B cell (primary cell): ENCODE results near the gene UPF3B. TPM values are rescaled to one million over a fixed set of nuclear protein-coding genes. Genes with fewer than 3 reads are reported as not detected.
"Not testable (repeated sequence)": the region's sequence is repeated elsewhere in the genome, so short reads cannot be mapped to it uniquely, and the experiment has no call there.

Experiments used
- ATAC-seq: fragments of 200-7000 bp; cut with Tn5 transposase; one replicate; pipeline ENCODE4 v1.10.0; 2021; ENCODE audit warnings: low read depth, mild to moderate bottlenecking, moderate number of reproducible peaks, moderate library complexity
- CTCF ChIA-PET: fragments of 350-600 bp; sonication (Branson Sonifier 250); formaldehyde crosslinking; loops from one replicate; lab custom pipeline; 2021; ENCODE audit warnings: antibody characterized with exemption, inconsistent platforms; lab: Charles Lee
- POLR2A ChIA-PET: fragments of 350-600 bp; sonication (Branson Sonifier 250); formaldehyde crosslinking; loops from one replicate; lab custom pipeline; 2021; ENCODE audit warnings: antibody characterized with exemption; lab: Charles Lee
- DNase-seq: peaks from one replicate; pipeline ENCODE4 v3.0.0; 2013
- H2AFZ ChIP-seq: 2 replicates; pipeline ENCODE4 v1.6.1; 2012; ENCODE audit warnings: mild to moderate bottlenecking, low read depth, low read length; ENCODE audit not compliant: insufficient read depth, poor library complexity, severe bottlenecking
- H3K27ac ChIP-seq, 2 donors: 1 replicate in 1 of 2; 2 replicates in 1 of 2; pipeline ENCODE4 v1.5.1; 2012 to 2013; ENCODE audit warnings: low read length in 2 of 2, mild to moderate bottlenecking in 2 of 2, moderate library complexity in 1 of 2
- H3K27me3 ChIP-seq, 4 experiments: fragments of 200-600 bp in 1 of 4; sonication (generic) in 1 of 4; replicated peaks in 1 of 4; 1 replicate in 2 of 4; 2 replicates in 2 of 4; pipeline versions ENCODE4 v1.6.1 to v1.7.0; 2013 to 2016; ENCODE audit warnings: low read length in 3 of 4, mild to moderate bottlenecking in 2 of 4, mixed read lengths in 1 of 4, moderate library complexity in 1 of 4; ENCODE audit not compliant: insufficient read depth in 4 of 4, control insufficient read depth in 3 of 4; ENCODE audit errors: control extremely low read depth in 1 of 4
- H3K36me3 ChIP-seq, 2 experiments: replicated peaks in 1 of 2; 1 replicate in 1 of 2; 2 replicates in 1 of 2; pipeline versions ENCODE4 v1.6.1 to v1.7.1; 2013; ENCODE audit warnings: low read length in 1 of 2; ENCODE audit not compliant: insufficient read depth in 2 of 2, control insufficient read depth in 1 of 2; ENCODE audit errors: control extremely low read depth in 1 of 2, extremely low read depth in 1 of 2
- H3K4me1 ChIP-seq, 2 donors: fragments of 200-600 bp in 1 of 2; sonication (generic) in 1 of 2; 1 replicate in 1 of 2; 2 replicates in 1 of 2; pipeline versions ENCODE4 v1.5.1 to v1.6.1; 2013 to 2017; ENCODE audit warnings: low read length in 2 of 2; ENCODE audit not compliant: control insufficient read depth in 2 of 2, insufficient read depth in 2 of 2
- H3K4me2 ChIP-seq: replicated peaks from 2 replicates; pipeline ENCODE3; 2012; ENCODE audit warnings: mild to moderate bottlenecking, low read depth, low read length; ENCODE audit not compliant: poor library complexity, severe bottlenecking
- H3K4me3 ChIP-seq, 5 experiments: fragments of 200-600 bp in 1 of 5; sonication (generic) in 1 of 5; 1 replicate in 3 of 5; 2 replicates in 2 of 5; pipeline versions ENCODE4 v1.5.1 to v1.7.0; 2011 to 2016; ENCODE audit warnings: low read length in 4 of 5, mild to moderate bottlenecking in 4 of 5, low read depth in 2 of 5, control low read depth in 1 of 5, moderate library complexity in 1 of 5; ENCODE audit not compliant: insufficient read depth in 1 of 5; ENCODE audit errors: control extremely low read depth in 1 of 5, extremely low read depth in 1 of 5
- H3K79me2 ChIP-seq: fragments of 200-600 bp; sonication (generic); one replicate; pipeline ENCODE4 v1.6.0; 2016; ENCODE audit warnings: low read length; ENCODE audit not compliant: control insufficient read depth, insufficient read depth
- H3K9ac ChIP-seq: fragments of 200-600 bp; sonication (generic); 2 replicates; pipeline ENCODE4 v1.6.1; 2017; ENCODE audit warnings: mild to moderate bottlenecking, low read length, moderate library complexity
- H3K9me3 ChIP-seq, 3 donors: one replicate each; pipeline versions ENCODE4 v1.6.1 to v1.7.1; 2013; ENCODE audit warnings: low read length in 2 of 3; ENCODE audit not compliant: control insufficient read depth in 2 of 3, insufficient read depth in 1 of 3; ENCODE audit errors: control extremely low read depth in 1 of 3
- H4K20me1 ChIP-seq: 2 replicates; pipeline ENCODE4 v1.6.0; 2012; ENCODE audit warnings: mild to moderate bottlenecking, low read length; ENCODE audit not compliant: insufficient read depth, control insufficient read depth, poor library complexity, severe bottlenecking
- H3K27ac Mint-ChIP-seq: one replicate; pipeline ENCODE4 v1.8.0; 2021; ENCODE audit warnings: mixed read lengths
- H3K27me3 Mint-ChIP-seq: one replicate; pipeline ENCODE4 v1.8.0; 2021; ENCODE audit warnings: mixed read lengths
- H3K4me1 Mint-ChIP-seq: one replicate; pipeline ENCODE4 v1.8.0; 2021; ENCODE audit warnings: mixed read lengths
- H3K4me3 Mint-ChIP-seq: one replicate; pipeline ENCODE4 v1.8.0; 2021; ENCODE audit warnings: mixed read lengths
- H3K9me3 Mint-ChIP-seq: one replicate; pipeline ENCODE4 v1.8.0; 2022; ENCODE audit warnings: mixed read lengths; ENCODE audit not compliant: insufficient read depth
- EZH2 ChIP-seq: IDR thresholded peaks from 2 replicates; pipeline ENCODE4 v1.6.1; 2012; ENCODE audit warnings: borderline replicate concordance, low read depth, mild to moderate bottlenecking, moderate library complexity, low read length; ENCODE audit not compliant: insufficient read depth, poor library complexity, severe bottlenecking
- WGBS: methylation state at CpG from one replicate; pipeline ENCODE4 v1.1.5; 2013; ENCODE audit warnings: missing lambda C conversion rate; ENCODE audit not compliant: insufficient coverage; 5-methylcytosine and 5-hydroxymethylcytosine counted together
- intact Hi-C: fragments of 100-400 bp; cut with micrococcal nuclease; formaldehyde crosslinking; loops from one replicate; pipeline ENCODE4 v1.10.0; 2022
- polyA plus RNA-seq: library from polyadenylated mRNA; depleted of rRNA; stranded (reverse); fragments of >200 nt; gene quantifications from 2 replicates; pipeline ENCODE4 v1.2.3, GENCODE V29; 2012
- total RNA-seq, 2 donors: library from RNA; stranded (reverse); fragments of 120-200 nt in 1 of 2; gene quantifications; 1 replicate in 1 of 2; 2 replicates in 1 of 2; pipeline versions ENCODE4 v1.2.3 to v1.2.4, GENCODE V29; 2013 to 2022
- TF ChIP-seq, protein P1 (sequence below): fragments of 200-600 bp; IDR thresholded peaks from one replicate; pipeline ENCODE4 v1.8.0; 2022; ENCODE audit warnings: antibody characterized with exemption, mild to moderate bottlenecking

The UPF3B gene
- total and polyA plus RNA-seq, 2 donors (not counting 1 experiment from before 2014, with no cell fraction given): 3.6 to 22.1 TPM

DNA sequence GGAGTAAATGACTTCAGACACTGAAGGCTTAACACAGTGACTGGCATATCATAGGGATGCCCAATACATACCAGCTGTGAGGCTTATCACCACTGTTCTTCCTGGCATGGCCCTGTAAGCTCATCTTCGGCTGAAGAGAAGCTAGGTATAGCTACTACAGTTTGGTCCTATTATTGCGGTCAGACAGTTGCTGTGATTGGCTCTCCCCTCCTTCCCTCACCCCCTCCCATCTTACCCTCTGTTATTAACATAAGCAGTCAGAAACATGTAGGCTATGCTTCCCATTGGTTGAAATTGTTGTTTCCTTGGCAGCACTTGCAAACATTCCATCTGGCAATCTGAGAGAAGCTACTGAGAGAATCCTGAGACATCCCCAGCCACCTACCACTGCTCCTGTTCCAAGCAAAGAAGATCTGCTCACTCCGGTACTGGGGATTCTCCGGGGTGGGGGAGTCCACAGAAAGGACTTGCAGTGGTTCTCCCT is 43.1 kb upstream of the UPF3B start, which contains the start of gene AKAP14:
Gene AKAP14, plus strand, starts transcription at position 51 of the 484 bp plus-strand sequence. CDS start 7,331 bp downstream, outside the sequence.
- WGBS: no CpG with 5 or more reads among the region's 4 CpGs
- no peak for ATAC-seq
- H2AFZ ChIP-seq: no peak within 1 kb of the TSS
- H3K9me3 Mint-ChIP-seq: no peaks in the 10 kb centered on the region
- CTCF ChIA-PET: interaction anchor here (1.3 kb wide), 1 partner anchor 13 kb away, joined by 3 read pairs; no protein-coding TSS in a partner anchor
- H3K9ac ChIP-seq: no peak within 1 kb of the TSS
- no peak within 1 kb of the TSS for H3K4me2 ChIP-seq
- TF ChIP-seq, protein P1, sequence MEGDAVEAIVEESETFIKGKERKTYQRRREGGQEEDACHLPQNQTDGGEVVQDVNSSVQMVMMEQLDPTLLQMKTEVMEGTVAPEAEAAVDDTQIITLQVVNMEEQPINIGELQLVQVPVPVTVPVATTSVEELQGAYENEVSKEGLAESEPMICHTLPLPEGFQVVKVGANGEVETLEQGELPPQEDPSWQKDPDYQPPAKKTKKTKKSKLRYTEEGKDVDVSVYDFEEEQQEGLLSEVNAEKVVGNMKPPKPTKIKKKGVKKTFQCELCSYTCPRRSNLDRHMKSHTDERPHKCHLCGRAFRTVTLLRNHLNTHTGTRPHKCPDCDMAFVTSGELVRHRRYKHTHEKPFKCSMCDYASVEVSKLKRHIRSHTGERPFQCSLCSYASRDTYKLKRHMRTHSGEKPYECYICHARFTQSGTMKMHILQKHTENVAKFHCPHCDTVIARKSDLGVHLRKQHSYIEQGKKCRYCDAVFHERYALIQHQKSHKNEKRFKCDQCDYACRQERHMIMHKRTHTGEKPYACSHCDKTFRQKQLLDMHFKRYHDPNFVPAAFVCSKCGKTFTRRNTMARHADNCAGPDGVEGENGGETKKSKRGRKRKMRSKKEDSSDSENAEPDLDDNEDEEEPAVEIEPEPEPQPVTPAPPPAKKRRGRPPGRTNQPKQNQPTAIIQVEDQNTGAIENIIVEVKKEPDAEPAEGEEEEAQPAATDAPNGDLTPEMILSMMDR: no peak
- no peak for TF ChIP-seq EZH2
- intact Hi-C loops: no loop called here
- DNase-seq: no peak
- no peaks in the 10 kb centered on the region for H3K4me1 Mint-ChIP-seq
- POLR2A ChIA-PET: no interaction called here
- no peak within 1 kb of the TSS for H3K4me3 Mint-ChIP-seq
- no peaks in the 10 kb centered on the region for H3K79me2 ChIP-seq
- no peaks in the 10 kb centered on the region for H4K20me1 ChIP-seq
- H3K27ac Mint-ChIP-seq: no peak within 1 kb of the TSS
- H3K27ac ChIP-seq: no peak within 1 kb of the TSS
- no peaks in the 10 kb centered on the region for H3K27me3 Mint-ChIP-seq
- H3K9me3 ChIP-seq: no peaks in the 10 kb centered on the region
- H3K4me3 ChIP-seq: no peak within 1 kb of the TSS
- H3K4me1 ChIP-seq: no peaks in the 10 kb centered on the region
- no peaks in the 10 kb centered on the region for H3K36me3 ChIP-seq
- no peaks in the 10 kb centered on the region for H3K27me3 ChIP-seq

DNA sequence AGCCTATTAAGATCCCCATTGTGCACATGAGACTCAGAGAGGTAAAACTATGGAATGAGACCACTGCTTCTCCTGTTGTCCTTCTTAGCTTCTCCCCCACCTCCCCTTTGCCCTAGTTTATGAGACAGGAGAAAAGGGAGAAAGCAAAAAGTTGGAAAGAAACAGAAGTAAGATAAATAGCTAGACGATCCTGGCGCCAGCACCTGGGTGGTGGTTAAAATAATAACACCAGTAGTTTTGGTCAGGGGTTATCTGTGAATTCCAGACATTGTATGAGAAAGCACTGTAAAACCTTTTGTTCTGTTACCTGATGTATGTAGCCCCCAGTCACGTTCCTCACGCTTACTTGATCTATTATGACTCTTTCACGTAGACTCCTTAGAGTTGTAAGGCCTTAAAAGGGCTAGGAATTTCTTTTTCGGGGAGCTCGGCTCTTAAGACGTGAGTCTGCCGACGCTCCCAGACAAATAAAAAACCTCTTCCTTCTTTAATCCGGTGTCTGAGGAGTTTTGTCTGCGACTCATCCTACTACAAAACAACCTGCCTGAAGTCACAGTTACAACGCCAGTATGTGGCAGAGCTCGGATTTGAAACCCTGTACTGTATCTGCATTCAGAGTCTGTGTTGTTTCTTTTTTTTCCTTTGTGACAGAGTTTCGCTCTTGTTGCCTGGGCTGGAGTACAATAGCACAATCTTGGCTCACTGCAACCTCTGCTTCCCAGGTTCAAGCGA is 39.4 kb upstream of the UPF3B start:
- not testable (repeated sequence) for H3K9me3 ChIP-seq, H2AFZ ChIP-seq, H3K4me3 Mint-ChIP-seq

DNA sequence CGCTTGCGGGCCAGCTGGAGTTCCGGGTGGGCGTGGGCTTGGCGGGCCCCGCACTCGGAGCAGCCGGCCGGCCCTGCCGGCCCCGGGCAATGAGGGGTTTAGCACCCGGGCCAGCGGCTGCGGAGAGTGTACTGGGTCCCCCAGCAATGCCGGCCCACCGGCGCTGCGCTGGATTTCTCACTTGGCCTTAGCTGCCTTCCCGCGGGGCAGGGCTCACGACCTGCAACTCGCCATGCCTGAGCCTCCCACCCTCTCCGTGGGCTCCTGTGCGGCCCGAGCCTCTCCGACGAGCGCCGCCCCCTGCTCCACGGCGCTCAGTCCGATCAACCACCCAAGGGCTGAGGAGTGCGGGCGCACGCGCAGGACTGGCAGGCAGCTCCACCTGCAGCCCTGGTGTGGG is 37.9 kb upstream of the UPF3B start:
- H3K27ac ChIP-seq, H3K4me3 ChIP-seq, ATAC-seq, H3K9me3 ChIP-seq, H3K4me3 Mint-ChIP-seq, H3K4me2 ChIP-seq, H3K9ac ChIP-seq, DNase-seq, H3K4me1 ChIP-seq, H3K27ac Mint-ChIP-seq, H3K27me3 ChIP-seq, H3K4me1 Mint-ChIP-seq, H3K36me3 ChIP-seq, CTCF ChIA-PET, H4K20me1 ChIP-seq, H2AFZ ChIP-seq, POLR2A ChIA-PET, intact Hi-C loops, H3K27me3 Mint-ChIP-seq, H3K9me3 Mint-ChIP-seq, H3K79me2 ChIP-seq: not testable (repeated sequence)
- 87% methylated on average over 7 of the region's 36 CpGs for WGBS

More for the DNA sequence above, 39.4 kb upstream of the UPF3B start:
- H3K79me2 ChIP-seq, H3K4me1 ChIP-seq, intact Hi-C loops, H3K27ac Mint-ChIP-seq, H3K36me3 ChIP-seq, H3K4me1 Mint-ChIP-seq, H3K27ac ChIP-seq, H3K4me3 ChIP-seq, H3K27me3 Mint-ChIP-seq, DNase-seq, H4K20me1 ChIP-seq, H3K9me3 Mint-ChIP-seq, H3K4me2 ChIP-seq, POLR2A ChIA-PET, H3K9ac ChIP-seq, H3K27me3 ChIP-seq, ATAC-seq: not testable (repeated sequence)
- CTCF ChIA-PET: interaction anchor here (0.6 to 0.7 kb wide), 2 partner anchors 402 to 440 kb away, joined by 3 read pairs; no protein-coding TSS in a partner anchor
- WGBS: 100% methylated on average over 2 of the region's 16 CpGs
